22Rv1 (cell line): Measurements from ENCODE around the gene WDR1.

ENCODE experiments used
- ZFX ChIP-seq: fragments of 450-650 bp; IDR thresholded peaks from 2 replicates; pipeline ENCODE4 v1.6.1; 2017; ENCODE audit warnings: antibody characterized with exemption, borderline replicate concordance
- TF ChIP-seq, protein P1 (sequence below): fragments of 450-650 bp; IDR thresholded peaks from 2 replicates; pipeline ENCODE4 v1.5.1; 2017; ENCODE audit warnings: mild to moderate bottlenecking

DNA sequence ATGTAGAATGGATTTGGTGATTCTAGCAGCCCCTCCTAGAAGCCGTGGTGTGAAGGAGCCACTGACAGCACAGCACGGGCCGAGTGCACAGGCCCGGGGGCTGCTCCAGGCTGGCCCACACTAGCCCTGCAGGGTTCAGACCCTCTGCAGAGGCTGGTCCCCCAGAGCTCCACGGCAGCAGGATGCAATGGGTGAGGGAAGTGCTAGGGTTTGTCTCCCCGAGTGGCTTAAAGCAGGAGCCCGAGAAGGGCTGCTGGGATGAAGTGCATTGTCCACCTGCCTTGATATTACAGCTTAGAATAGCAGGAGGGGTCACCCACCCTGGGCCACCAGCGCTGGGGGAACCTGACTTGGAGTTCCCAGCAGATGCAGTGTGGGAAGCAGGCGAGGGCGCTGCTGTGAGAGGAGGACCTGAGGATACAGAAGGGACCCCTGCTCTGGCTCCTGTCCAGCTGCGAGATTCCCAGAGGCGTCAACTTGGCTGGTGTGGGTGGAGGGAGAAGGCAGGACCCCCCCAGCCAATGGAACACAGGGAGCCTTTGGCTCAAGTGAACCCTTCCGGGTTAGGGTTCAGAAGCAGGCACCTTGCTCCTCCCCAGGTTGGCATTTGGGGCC, 30.0 kb downstream of the WDR1 start:
- TF ChIP-seq, protein P1, sequence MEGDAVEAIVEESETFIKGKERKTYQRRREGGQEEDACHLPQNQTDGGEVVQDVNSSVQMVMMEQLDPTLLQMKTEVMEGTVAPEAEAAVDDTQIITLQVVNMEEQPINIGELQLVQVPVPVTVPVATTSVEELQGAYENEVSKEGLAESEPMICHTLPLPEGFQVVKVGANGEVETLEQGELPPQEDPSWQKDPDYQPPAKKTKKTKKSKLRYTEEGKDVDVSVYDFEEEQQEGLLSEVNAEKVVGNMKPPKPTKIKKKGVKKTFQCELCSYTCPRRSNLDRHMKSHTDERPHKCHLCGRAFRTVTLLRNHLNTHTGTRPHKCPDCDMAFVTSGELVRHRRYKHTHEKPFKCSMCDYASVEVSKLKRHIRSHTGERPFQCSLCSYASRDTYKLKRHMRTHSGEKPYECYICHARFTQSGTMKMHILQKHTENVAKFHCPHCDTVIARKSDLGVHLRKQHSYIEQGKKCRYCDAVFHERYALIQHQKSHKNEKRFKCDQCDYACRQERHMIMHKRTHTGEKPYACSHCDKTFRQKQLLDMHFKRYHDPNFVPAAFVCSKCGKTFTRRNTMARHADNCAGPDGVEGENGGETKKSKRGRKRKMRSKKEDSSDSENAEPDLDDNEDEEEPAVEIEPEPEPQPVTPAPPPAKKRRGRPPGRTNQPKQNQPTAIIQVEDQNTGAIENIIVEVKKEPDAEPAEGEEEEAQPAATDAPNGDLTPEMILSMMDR: no peak
- no peak for TF ChIP-seq ZFX
